HG02973 (cell line): Measurements from ENCODE around the gene ACACA.
A peak's percentile ranks its signal among the peaks of the same experiment; 100 is the strongest.
"Not testable (repeated sequence)": the region's sequence is repeated elsewhere in the genome, so short reads cannot be mapped to it uniquely, and the experiment has no call there.

ENCODE experiments used
- ATAC-seq: cut with Tn5 transposase; IDR thresholded peaks from one replicate; pipeline ENCODE4 v1.9.1; 2021; ENCODE audit warnings: moderate library complexity; ENCODE audit not compliant: unreplicated experiment

The ACACA gene

DNA sequence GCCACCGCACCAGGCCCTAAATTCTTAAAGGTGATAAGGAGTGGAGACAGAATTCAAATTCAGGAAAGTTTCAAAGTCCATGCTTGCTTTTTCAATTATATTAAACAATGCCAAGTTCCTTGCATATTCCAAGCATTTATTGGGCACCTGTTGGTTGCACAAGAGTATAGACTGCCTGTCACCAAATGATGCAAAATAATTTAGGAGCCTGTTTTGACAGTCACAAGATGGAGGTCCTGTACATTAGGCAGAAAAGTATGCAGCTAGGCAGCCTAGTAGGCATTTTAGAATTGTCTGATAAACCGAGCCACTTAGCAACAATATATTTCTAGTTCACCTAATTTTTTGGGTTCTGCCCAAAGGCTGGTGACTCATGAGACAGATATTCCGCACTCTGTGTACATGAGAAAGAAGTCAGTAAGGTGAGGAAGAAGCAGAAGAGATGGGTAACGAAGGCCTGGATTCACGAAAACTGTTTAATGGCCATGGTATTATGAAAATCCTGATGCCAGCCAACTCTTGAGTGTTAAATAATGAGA is 7.3 kb downstream of the ACACA start:
- no peak for ATAC-seq

DNA sequence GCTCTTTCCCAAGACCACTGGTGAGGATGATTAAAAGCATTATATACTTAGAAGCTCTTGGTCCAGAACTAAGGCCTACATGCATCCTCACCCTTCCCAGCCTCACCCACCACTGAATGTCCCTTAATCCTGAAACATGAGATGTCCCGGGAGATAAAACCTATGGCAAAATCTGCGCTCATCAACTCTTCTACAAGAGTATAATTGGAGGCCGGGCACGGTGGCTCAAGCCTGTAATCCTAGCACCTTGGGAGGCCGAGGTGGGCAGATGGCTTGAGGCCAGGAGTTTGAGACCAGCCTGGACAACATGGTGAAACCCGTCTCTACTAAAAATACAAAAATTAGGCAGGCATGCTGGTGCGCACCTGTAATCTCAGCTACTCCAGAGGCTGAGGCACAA is 13.3 kb downstream of the ACACA start:
- no peak for ATAC-seq

DNA sequence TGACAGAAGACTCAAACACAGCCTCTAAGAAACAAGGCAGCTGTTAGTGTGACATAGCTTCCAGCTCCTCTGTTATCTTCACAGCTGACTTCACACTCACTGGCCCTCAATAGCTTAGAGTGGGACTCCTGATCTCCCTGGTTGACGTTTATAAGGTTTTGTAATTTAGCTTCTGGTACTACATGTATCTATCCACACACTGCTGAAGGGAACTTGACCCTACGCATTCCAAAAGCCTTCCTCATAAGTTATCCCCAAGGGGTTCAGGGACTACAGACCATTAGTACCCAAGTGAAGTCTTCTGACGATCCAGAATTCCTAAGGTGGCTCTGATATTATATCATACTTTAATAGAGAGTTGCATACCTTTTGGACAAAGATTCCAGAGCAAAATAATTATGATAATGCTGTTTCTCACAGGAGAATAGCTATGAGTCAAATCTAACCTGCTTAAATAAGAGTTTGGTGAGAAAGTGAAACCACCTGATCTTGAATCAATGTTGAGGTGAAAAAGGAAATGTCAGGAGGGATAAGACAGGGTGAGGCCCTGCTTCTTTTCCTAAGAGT is 14.5 kb downstream of the ACACA start:
- ATAC-seq: no peak

DNA sequence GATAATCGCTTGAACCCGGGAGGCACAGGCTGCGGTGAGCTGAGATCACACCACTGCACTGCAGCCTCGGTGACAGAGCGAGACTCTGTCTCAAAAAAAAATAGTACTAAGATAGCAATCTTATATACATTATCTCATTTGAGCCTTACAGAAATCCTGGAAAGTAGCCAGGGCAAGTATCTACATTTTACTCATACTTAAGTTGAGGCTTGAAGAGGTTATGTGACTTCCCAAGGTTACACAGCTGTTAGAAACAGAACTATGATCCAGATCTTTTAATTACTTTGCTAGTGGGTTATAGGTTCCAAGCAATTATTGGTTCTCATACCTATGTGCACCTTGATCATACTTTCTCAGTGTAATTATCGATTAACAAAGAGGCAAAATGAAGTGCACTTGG is 15.5 kb downstream of the ACACA start:
- ATAC-seq: no peak

DNA sequence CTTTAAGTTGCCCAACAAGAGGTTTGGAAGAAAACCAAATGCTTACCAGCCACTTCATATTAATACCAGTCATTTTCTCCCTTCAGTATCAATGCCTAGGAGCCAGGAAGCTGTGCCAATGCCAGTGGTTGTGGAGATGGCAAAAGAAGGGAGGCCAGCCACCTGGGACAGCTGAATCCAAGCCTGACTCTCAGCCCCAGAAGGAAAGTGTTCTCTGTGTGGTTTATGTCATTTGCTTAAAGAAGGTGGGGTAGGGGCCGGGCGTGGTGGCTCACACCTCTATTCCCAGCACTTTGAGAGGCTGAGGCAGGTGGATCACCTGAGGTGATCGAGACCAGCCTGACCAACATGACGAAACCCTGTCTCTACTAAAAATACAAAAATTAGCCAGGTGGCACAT is 17.5 kb downstream of the ACACA start:
- ATAC-seq: no peak

DNA sequence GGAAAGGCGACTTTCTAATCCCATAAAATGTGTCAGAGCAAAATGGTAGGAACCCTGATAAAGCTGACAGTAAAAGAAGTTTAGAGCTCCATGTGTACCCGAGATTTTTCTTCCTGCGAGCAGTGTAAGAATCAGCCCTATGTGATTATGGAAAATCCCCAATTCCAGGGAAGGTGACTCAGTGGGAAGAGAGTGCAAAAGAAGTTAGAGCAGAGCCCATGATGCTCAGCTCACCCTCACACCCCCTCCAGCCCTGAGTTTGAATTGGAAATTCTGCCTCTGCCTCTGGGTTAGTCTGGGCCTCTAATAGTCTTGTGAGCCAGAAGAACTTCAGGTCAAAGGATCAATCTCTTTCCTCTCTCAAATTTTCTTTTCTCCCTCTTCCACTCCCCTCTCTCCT is 18.4 kb downstream of the ACACA start:
- ATAC-seq: no peak

DNA sequence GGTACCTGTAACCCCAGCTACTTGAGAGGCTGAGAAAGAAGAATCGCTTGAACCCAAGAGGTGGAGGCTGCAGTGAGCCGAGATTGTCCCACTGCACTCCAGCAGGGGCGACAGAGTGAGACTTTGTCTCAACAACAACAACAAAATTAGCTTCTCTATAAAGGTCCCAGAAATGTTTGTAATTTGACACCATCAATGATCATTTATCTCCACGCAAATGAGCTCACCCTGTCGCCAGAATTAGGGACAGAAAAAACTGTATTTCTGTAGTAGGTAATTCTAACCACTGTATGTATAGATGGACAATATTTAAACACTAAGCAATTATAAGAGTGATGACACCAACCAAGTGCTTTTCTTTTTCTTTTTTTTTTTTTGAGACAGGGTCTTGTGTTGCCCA is 20.2 kb downstream of the ACACA start:
- ATAC-seq: no peak

DNA sequence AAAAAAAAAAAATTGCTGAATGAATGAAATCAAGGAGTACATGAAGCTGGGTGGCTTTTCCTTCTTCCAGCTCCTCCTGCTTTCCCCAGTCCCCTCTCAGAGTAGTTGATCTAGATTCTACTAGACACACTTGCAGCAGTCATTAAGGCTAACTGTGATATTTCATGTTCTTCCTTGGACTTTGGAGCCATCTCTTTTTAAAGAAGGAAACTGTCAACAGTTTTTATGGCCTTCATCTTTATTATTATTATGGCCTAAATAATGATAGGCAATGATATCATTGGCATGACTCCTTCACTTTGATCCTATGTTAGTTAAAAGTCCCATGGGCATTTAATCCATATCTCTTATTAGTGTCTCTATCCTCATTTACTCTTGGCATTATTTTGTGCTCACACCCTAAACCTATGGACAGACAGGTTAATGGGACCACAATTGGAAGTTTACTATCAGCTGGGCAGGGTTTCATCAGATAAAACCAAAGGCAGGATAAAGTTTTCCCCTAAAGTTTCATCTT is 21.1 kb downstream of the ACACA start:
- no peak for ATAC-seq

DNA sequence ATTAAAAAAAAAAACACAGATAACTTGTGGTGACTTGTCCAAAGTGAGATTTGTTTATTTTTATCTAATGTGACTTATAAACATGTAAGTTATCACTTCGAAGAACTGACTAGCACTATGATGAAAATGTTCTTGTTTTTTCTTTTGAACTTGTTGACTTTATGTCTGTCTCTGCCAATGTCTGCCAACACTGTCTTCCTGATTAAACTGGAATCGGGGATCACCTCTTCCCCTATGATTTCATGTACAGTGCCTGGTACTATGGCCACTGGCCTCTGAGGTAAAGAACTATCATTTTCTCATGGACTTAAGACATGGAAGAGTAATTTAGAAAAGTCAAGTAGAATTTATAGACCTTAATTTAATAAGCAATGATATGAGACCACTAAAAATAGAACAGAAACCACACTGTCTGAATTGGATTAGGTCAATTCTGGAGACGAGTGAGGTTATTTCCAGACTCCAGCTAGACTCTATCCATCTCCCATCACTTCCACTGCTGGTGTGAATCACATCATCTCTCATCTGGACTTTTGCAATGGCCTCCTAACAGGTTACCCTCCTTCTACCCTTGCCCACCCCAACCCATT is 22.0 kb downstream of the ACACA start:
- ATAC-seq: no peak

DNA sequence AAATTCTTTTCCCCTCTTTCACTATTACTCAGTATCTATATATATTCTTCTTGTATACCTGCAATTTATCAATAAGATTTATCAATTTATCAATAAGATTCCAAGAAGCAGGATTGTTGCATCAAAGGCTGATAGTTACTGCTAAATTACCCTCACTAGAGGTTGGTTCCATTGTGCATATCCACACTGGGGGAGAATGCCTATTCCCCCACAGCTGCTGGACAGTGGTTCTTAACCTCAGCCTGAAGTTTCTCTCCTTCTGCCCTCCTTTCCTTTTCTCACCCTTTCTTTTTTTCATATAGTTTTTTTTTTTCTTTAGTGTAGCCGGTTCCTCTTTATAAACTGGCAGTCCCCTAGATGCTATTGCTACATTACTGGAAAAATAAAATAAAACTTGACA is 24.6 kb downstream of the ACACA start:
- ATAC-seq: no peak

DNA sequence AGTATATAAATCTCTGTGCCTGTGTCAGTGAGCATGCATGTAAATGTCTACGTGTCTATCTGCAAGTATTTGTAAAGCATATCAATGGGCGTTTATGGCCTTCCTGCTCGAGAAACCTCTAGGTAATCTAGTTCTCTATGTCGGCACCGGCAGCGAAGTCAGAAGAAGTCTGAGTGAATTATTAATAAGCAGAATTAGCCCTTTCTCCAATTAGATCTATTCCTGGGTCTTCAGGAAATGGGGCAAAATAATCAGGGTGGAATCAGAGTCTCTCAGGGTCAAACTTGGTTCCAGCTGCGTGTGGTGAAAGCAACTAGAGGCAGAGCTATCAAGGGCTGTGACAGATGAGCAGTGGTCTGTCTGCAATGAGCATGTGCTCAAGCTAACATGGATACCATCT is 30.9 kb downstream of the ACACA start, which contains the start of gene C17orf78:
Gene C17orf78, plus strand, starts transcription at position 280 of the 400 bp plus-strand sequence. Its CDS starts 108 bp downstream, at position 388.
- no peak for ATAC-seq

DNA sequence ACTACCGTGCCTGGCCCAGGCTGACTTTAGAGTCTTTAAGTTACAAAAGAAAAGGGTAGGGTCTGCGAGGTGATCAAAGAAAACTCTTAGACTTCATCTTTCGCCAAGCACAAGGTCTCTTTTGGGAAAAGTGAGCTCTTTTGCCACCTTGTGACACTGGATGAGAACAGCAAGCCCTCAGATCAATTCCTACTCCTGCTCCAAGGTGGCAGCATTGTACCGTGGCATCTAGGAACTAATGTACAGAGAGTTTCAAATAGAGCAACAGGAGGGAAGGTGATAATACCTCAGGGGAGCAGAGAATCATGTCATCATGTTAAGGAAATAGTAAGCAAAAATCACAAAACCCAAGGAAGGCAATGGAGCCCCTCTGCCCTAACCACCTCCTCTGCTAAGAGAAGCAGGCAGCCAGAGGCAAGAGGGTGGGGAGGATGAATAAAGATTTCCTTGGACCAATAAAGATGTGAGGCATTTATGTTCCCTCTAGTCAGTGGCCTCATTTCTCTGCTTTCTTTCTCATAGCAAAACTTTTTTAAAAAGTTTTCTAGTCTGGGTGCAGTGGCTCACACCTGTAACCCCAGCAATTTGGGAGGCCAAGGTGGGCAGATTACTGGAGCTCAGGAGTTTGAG is 33.0 kb downstream of the ACACA start:
- no peak for ATAC-seq

DNA sequence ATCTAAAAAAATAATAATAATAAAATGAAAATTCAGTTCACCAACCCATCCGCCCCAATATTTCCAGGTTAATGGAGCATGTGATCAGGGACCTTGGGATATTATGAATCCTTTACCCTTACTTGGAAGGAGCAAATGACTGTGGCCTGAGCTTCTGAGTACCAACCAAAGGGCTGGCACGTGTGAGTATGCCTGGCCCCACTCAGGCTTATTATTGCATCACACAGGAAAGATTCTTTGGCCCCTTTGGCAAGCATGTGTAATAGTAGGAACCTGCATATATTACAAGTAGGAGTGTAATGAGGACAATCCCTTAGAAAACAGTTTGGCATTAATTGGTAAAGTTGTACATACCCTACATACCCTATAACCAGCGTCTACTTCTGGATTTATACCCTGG is 38.1 kb downstream of the ACACA start:
- ATAC-seq: no peak

DNA sequence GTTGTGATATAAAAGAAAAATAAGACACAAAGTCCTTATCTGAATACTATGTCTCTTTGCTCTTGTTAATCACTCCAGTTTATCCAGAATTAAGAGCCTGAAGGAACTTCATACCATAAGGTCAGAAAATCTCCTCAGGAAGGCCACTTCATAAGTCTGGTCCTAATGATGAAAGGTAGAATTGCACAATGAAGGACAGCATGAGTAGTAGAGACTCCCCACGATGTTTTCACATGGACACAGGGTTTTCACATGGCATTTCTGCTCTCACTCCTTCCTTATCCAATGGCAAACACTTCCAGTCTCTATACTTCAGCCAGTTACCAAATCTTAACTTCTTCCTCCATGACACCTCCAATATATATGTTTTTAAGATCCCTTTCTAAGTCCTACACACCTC is 41.0 kb downstream of the ACACA start:
- ATAC-seq: no peak

DNA sequence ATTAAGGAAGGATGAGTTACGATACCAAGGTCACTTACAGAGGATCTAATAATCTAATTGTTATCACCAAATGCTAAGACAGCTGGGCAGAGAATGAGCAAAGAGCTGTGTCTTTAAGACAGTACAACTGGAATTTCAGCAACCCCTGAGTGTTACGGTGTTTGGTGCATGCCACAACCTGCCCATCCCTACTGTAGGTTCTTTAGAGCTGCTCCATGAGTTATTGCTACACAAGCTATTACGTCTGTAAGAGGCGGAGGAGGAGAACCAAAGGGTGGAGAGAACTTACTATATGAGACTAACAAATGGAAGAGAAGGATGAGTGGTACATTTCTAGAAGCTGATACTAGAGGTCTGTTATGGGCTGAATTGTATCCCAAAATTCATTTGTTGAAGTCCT is 45.1 kb downstream of the ACACA start:
- no peak for ATAC-seq

DNA sequence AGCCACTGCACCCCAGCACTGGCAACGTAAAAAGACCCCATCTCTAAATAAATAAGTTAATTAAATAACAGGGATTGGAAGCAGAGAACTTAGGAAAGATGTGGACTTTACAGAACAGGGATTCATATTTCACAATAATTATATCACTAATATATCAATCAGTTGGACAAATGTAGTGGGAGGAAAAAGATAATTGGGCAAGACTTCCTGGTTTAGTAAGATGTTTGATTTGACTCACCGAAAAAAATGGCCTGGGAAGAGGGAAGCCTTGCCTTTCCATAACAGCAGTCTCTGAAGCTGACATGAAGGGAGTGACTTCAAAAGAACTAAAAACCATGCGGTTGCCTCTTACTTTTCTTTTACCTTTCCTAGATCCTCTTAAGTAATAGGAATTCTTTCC is 46.0 kb downstream of the ACACA start:
- ATAC-seq: no peak

DNA sequence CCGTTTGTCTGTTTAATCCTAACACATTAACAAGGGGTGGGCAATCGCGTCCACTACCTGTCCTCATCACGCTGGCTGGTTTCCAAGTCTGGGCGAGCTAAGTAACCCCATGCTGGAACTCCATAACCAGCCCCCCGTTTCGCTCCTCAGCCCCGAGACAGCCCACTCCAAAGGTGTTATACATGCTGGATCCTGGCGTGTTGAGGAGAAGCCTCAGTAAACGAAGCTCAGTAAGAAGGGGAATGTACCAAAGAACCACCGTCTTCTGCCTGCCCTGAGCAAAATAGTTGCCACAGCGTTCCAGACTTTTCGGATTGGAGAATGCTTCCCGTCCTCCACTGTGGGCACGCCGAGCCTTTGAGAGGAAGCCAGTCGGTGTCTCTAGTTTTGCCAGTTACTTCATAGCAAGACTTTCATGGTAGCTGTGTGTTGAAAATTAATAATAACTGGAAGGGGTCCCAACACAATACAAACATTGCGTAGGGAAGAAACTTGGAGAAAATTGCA is 46.9 kb downstream of the ACACA start:
- ATAC-seq: no peak

DNA sequence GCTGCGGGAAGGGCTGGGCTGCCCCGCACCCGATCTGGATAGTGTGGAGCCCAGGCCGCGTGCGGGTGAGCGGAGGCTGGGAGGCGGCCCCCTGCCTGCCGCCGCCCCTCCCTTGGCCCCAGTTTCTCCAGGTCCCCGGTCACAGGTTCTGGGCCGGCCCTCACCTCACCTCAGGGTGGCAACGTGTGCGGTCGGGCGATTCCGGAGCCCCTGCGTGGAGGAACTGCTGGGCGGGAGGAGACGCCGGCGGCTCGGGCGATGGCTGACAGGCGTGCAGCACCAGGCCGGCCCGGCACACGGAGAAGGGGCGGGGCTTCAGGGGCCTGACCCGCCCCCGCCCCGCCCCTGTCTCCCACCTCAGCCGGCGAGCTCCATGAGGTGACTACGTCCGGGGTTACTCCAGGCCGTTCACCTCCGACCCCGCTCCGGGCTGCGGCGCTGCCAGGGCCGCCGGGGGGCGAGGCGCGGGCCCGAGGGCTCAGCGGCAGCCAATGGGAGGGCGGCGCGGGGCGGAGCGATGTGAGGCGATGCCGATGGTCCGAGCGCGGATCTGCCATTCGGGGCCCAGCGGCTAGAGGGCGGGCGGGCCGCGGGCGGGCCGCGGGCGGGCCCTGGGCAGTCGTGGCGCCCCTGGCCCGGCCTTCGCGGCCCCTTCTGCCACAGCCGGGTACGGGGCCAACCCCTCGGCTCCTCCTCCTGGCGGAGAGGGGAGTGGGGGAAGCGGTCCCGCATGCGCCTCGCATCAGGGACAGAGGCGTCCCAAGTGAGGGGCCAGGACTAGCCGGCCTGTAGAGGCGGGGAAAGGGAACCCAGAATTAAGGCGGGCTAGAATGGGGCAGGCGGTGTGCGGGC is 47.6 kb downstream of the ACACA start:
- peak; percentile 94 for ATAC-seq

DNA sequence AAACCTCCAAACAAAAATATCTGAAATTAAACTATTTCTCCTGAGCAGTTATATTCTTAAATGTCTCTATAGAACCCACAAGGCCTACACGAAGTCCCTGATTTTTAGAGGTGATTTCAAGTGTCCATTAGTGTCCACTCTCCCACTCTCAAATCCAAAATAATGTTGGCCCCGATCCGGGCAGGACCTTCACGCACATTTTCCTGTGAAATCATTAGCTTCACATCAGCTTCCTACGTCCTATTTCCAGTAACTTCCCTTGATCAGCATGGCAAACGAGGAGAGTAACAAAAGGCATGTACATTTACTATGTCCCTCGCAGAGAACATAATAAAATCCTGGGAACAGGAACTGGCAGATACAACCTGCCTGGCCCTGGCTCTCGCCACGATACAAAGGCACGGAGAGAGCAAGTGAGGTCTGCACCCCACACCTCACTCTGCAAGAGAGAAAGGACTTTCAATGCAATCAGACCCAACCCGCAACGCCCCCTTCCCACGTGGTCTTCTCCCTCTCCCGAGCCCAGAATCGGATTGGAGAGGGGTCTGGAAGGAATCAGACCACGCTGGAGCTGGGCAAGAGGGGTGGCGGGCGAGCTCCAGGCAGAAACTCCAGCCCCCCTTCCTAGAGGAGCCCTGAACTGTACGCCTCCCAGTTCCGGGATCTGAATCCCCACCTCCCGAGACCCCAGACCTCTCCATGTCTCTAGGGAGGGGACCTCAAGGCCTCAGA is 48.4 kb downstream of the ACACA start:
- peak; percentile 12 for ATAC-seq

DNA sequence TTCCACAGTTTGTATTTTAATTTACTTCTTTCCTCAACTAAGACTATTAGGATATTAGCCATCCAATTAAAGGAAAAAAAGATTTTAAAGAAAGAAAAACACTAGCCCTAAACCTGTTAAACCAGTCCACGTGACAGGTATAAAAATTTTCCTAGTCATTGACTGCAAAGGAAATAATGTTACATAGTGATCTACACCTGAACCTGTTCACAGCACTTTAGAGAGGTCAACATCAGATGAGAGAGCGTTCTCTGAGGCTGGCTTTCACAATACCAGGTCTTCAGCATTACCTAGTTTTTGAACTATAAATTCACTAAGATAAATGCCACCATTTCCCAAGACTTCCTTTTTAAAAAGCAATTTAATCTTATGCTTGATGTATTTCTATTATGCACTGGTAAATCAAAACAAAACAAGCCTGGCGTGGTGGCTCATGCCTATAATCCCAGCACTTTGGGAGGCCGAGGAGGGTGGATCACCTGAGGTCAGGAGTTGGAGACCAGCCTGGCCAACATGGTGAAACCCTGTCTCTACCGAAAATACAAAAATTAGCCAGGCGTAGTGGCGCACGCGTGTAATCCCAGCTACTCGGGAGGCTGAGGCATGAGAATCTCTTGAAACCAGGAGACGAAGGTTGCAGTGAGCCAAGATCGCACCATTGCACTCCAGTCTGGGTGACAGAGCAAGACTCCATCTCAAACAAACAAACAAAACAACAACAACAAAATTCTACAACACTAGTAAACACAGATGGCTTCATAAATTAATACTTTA is 49.7 kb downstream of the ACACA start:
- not testable (repeated sequence) for ATAC-seq
